Measurements from ENCODE around the gene CTTNBP2.

Gene CTTNBP2

GRCh38 chr7:117707080-117707479 is 166.2 kb downstream of the CTTNBP2 start:
- TF ChIP-seq POLR2A (IDR thresholded peaks at IDR 0.05; ENCODE audit: low read depth, low read length) = no peak
- no peak for FAIRE-seq
- no peak for DNase-seq (ENCODE audit: insufficient read length, low spot score)

- no peak for FAIRE-seq
- no peak for TF ChIP-seq POLR2A (IDR thresholded peaks at IDR 0.05; ENCODE audit: low read depth, low read length)
- DNase-seq (ENCODE audit: insufficient read length, low spot score) = no peak
These were observed 167.0 kb downstream of the CTTNBP2 start for GRCh38 chr7:117706210-117706609.

- no peak for TF ChIP-seq POLR2A (IDR thresholded peaks at IDR 0.05; ENCODE audit: low read depth, low read length)
- DNase-seq (ENCODE audit: insufficient read length, low spot score) = no peak
- no peak for FAIRE-seq
These were observed 167.6 kb downstream of the CTTNBP2 start for GRCh38 chr7:117705630-117706029.

- DNase-seq (ENCODE audit: insufficient read length, low spot score) = no peak
- no peak for TF ChIP-seq POLR2A (IDR thresholded peaks at IDR 0.05; ENCODE audit: low read depth, low read length)
- FAIRE-seq = no peak
These were observed 169.2 kb downstream of the CTTNBP2 start for GRCh38 chr7:117704063-117704462.

GRCh38 chr7:117698018-117698417 is 175.2 kb downstream of the CTTNBP2 start:
- FAIRE-seq = no peak
- DNase-seq (ENCODE audit: insufficient read length, low spot score) = no peak

GRCh38 chr7:117692338-117692737 is 180.9 kb downstream of the CTTNBP2 start:
- no peak for DNase-seq (ENCODE audit: insufficient read length, low spot score)
- FAIRE-seq = no peak

More at GRCh38 chr7:117698018-117698417, 175.2 kb downstream of the CTTNBP2 start:
- TF ChIP-seq POLR2A (IDR thresholded peaks at IDR 0.05; ENCODE audit: low read depth, low read length) = no peak

GRCh38 chr7:117690147-117690546 is 183.1 kb downstream of the CTTNBP2 start:
- DNase-seq (ENCODE audit: insufficient read length, low spot score) = no peak
- TF ChIP-seq POLR2A (IDR thresholded peaks at IDR 0.05; ENCODE audit: low read depth, low read length) = no peak
- no peak for FAIRE-seq

More at GRCh38 chr7:117692338-117692737, 180.9 kb downstream of the CTTNBP2 start:
- no peak for TF ChIP-seq POLR2A (IDR thresholded peaks at IDR 0.05; ENCODE audit: low read depth, low read length)

GRCh38 chr7:117689406-117689805 is 183.8 kb downstream of the CTTNBP2 start:
- FAIRE-seq (no peak), DNase-seq (ENCODE audit: insufficient read length, low spot score) (no peak)
- TF ChIP-seq POLR2A (IDR thresholded peaks at IDR 0.05; ENCODE audit: low read depth, low read length) = no peak

GRCh38 chr7:117688126-117688525 is 185.1 kb downstream of the CTTNBP2 start:
- FAIRE-seq = no peak
- no peak for DNase-seq (ENCODE audit: insufficient read length, low spot score)
- TF ChIP-seq POLR2A (IDR thresholded peaks at IDR 0.05; ENCODE audit: low read depth, low read length) = no peak

- FAIRE-seq = no peak
- TF ChIP-seq POLR2A (IDR thresholded peaks at IDR 0.05; ENCODE audit: low read depth, low read length) = no peak
- no peak for DNase-seq (ENCODE audit: insufficient read length, low spot score)
These were observed 186.8 kb downstream of the CTTNBP2 start for GRCh38 chr7:117686311-117686935.

GRCh38 chr7:117685795-117686194 is 187.4 kb downstream of the CTTNBP2 start:
- TF ChIP-seq POLR2A (IDR thresholded peaks at IDR 0.05; ENCODE audit: low read depth, low read length) = no peak
- no peak for DNase-seq (ENCODE audit: insufficient read length, low spot score)
- FAIRE-seq = no peak

GRCh38 chr7:117683430-117684175 is 189.6 kb downstream of the CTTNBP2 start:
- DNase-seq (ENCODE audit: insufficient read length, low spot score) (no peak), FAIRE-seq (no peak)
- TF ChIP-seq POLR2A (IDR thresholded peaks at IDR 0.05; ENCODE audit: low read depth, low read length) = no peak

- DNase-seq (ENCODE audit: insufficient read length, low spot score) (no peak), FAIRE-seq (no peak)
- TF ChIP-seq POLR2A (IDR thresholded peaks at IDR 0.05; ENCODE audit: low read depth, low read length) = no peak
These were observed 190.4 kb downstream of the CTTNBP2 start for GRCh38 chr7:117682681-117683385.

- DNase-seq (ENCODE audit: insufficient read length, low spot score) = no peak
- no peak for FAIRE-seq
- TF ChIP-seq POLR2A (IDR thresholded peaks at IDR 0.05; ENCODE audit: low read depth, low read length) = no peak
These were observed 194.1 kb downstream of the CTTNBP2 start for GRCh38 chr7:117679120-117679519.

Data from H54 (cell line).